Measurements from ENCODE around the gene ARID3A. TPM values are rescaled to one million over a fixed set of nuclear protein-coding genes. Genes with fewer than 3 reads are reported as not detected.

The ARID3A gene
- total and polyA plus RNA-seq, 2 of the 13 experiments (the other 11 are each of a cell fraction or from before 2014, with no cell fraction given): 71.3 to 77.9 TPM

GRCh38 chr19:954272-954671 is 28.4 kb downstream of the ARID3A start:
- DNase-seq (ENCODE audit: low spot score): no peak
- H3K27me3 ChIP-seq (ENCODE audit: control insufficient read depth in 1 of 2, insufficient read depth in 2 of 2, low read length in 2 of 2): no peaks in the 10 kb centered on the region
- no peak overlapping the region; a peak in 1 of 6 replicates for H3K4me3 ChIP-seq (replicated peaks in 1 of 3; ENCODE audit: insufficient read depth in 1 of 3, low read depth in 2 of 3, low read length in 3 of 3)
- H3K36me3 ChIP-seq (replicated peaks in 1 of 2; ENCODE audit: control insufficient read depth in 1 of 2, insufficient read depth in 2 of 2, low read length in 2 of 2): peaks cover 7 to 8% of the 10 kb centered on the region in 2 experiments; a peak in 4 of 5 replicates
- POLR2A ChIA-PET: interaction anchor here (0.7 to 4.8 kb wide), 4 partner anchors 7 to 176 kb away, joined by 4 to 50 read pairs (median 44); no protein-coding TSS in a partner anchor
- no TSS peak for BruUV-seq (replicated peaks)
- CTCF ChIA-PET (ENCODE audit: low intra/inter-chr PET ratio, low total read pairs): no interaction called here
- no peak for ATAC-seq
- peaks cover 68% of the 10 kb centered on the region for H3K79me2 ChIP-seq (ENCODE audit: insufficient read depth, low read length)
- no peak overlapping the region for H2AFZ ChIP-seq (ENCODE audit: low read length)
- peaks cover 85% of the 10 kb centered on the region for H3K4me1 ChIP-seq (ENCODE audit: insufficient read depth, low read length)
- H3K27ac ChIP-seq (ENCODE audit: extremely low read length, insufficient read depth, low read length): peak overlapping the region; percentile 99
- H4K20me1 ChIP-seq (ENCODE audit: insufficient read depth, low read length): no peaks in the 10 kb centered on the region
- WGBS (ENCODE audit: low lambda C conversion rate): 95% methylated on average over 14 of the region's 14 CpGs
- peak overlapping the region; percentile 86; the same call in 1 of the 2 replicates for H3K4me2 ChIP-seq (ENCODE audit: low read depth, low read length)
- peak overlapping the region; percentile 92; the same call in 1 of the 2 replicates for H3K9ac ChIP-seq (ENCODE audit: insufficient read depth, low read depth, low read length)
- TF ChIP-seq GTF3A (CRISPR knock-in tag; conservative IDR thresholded peaks at IDR 0.05) (no peak), ZNF770 (CRISPR knock-in tag; IDR thresholded peaks at IDR 0.05) (no peak), SRSF4 (IDR thresholded peaks at IDR 0.05; ENCODE audit: low read depth, low read length, poor library complexity, severe bottlenecking) (no peak), RBM22 (optimal IDR thresholded peaks at IDR 0.05; ENCODE audit: low read length) (peak; percentile 55), ZBTB7A (CRISPR knock-in tag; IDR thresholded peaks at IDR 0.05) (peak; percentile 70; the same call in 1 of the 2 replicates), TARDBP (CRISPR knock-in tag; IDR thresholded peaks at IDR 0.05) (0 out of 2 replicates have a peak, but pooled peaks have one; percentile 6), HNRNPL (IDR thresholded peaks at IDR 0.05; ENCODE audit: low read depth, low read length) (0 out of 2 replicates have a peak, but pooled peaks have one; percentile 21), RBFOX2 (IDR thresholded peaks at IDR 0.05; ENCODE audit: low read depth, low read length) (0 out of 2 replicates have a peak, but pooled peaks have one; percentile 10), ZKSCAN8 (CRISPR knock-in tag; IDR thresholded peaks at IDR 0.05; ENCODE audit: borderline replicate concordance) (peak; percentile 77; the same call in 1 of the 2 replicates)
- no peak for FAIRE-seq
- H3K9me3 ChIP-seq (ENCODE audit: low read length): no peaks in the 10 kb centered on the region
- in situ Hi-C loops (cut with HindIII; ENCODE audit: extremely low pct_ligation_motif_present, low pct_unique_long_range_greater_than_20kb) (no loop called here), intact Hi-C loops (cut with micrococcal nuclease; ENCODE audit: unreplicated experiment) (no loop called here)

Measured in HepG2 (cell line).